HG03280 (cell line): ENCODE results near the gene THOC5.
"Not testable (repeated sequence)": the region's sequence is repeated elsewhere in the genome, so short reads cannot be mapped to it uniquely, and the experiment has no call there.

ENCODE experiments used
- ATAC-seq: cut with Tn5 transposase; IDR thresholded peaks from one replicate; pipeline ENCODE4 v1.9.1; 2021; ENCODE audit warnings: mild to moderate bottlenecking, moderate library complexity; ENCODE audit not compliant: unreplicated experiment

Gene THOC5

GRCh38 chr22:29511126-29511862 lies 42.3 kb downstream of the THOC5 start:
- no peak for ATAC-seq

GRCh38 chr22:29510542-29510941 lies 43.0 kb downstream of the THOC5 start:
- ATAC-seq, result no peak

GRCh38 chr22:29509815-29510214 lies 43.7 kb downstream of the THOC5 start:
- ATAC-seq, result no peak

GRCh38 chr22:29509298-29509697 lies 44.3 kb downstream of the THOC5 start:
- no peak for ATAC-seq

GRCh38 chr22:29503811-29504372 lies 49.7 kb downstream of the THOC5 start:
- ATAC-seq, result no peak

- ATAC-seq, result no peak
Observed at GRCh38 chr22:29499852-29500251, 53.7 kb downstream of the THOC5 start.

- ATAC-seq, result no peak
Observed at GRCh38 chr22:29493636-29494035, 59.9 kb downstream of the THOC5 start.

GRCh38 chr22:29491012-29491411 lies 62.5 kb downstream of the THOC5 start:
- ATAC-seq, result no peak

- ATAC-seq, result not testable (repeated sequence)
Observed at GRCh38 chr22:29489127-29489780, 64.3 kb downstream of the THOC5 start.

- no peak for ATAC-seq
Observed at GRCh38 chr22:29487426-29487986, 66.1 kb downstream of the THOC5 start.

GRCh38 chr22:29485448-29485847 lies 68.1 kb downstream of the THOC5 start:
- ATAC-seq, result no peak

- ATAC-seq, result no peak
Observed at GRCh38 chr22:29484642-29485041, 68.9 kb downstream of the THOC5 start.

GRCh38 chr22:29483254-29483653 lies 70.3 kb downstream of the THOC5 start:
- no peak for ATAC-seq

- ATAC-seq, result no peak
Observed at GRCh38 chr22:29482726-29483125, 70.8 kb downstream of the THOC5 start.

- ATAC-seq, result no peak
Observed at GRCh38 chr22:29482253-29482652, 71.3 kb downstream of the THOC5 start.

- no peak for ATAC-seq
Observed at GRCh38 chr22:29481265-29482000, 72.1 kb downstream of the THOC5 start.

GRCh38 chr22:29480512-29481264 lies 72.9 kb downstream of the THOC5 start:
- ATAC-seq, result no peak

- ATAC-seq, result no peak
Observed at GRCh38 chr22:29480262-29480511, 73.4 kb downstream of the THOC5 start.

GRCh38 chr22:29479417-29480261 lies 73.9 kb downstream of the THOC5 start, which contains the start of gene NEFH:
Gene NEFH, plus strand, starts transcription at chr22:29480218. Its CDS starts 45 bp downstream, at chr22:29480263.
- no peak for ATAC-seq
